Measurements from ENCODE around the gene PRKCD. TPM values are rescaled to one million over a fixed set of nuclear protein-coding genes. Genes with fewer than 3 reads are reported as not detected.

The PRKCD gene
- total RNA-seq, 2 donors from 2014 or later: 11.1 to 14.8 TPM

- TF ChIP-seq CTCF (IDR thresholded peaks at IDR 0.05): no peak
- H3K9me3 ChIP-seq: no peaks in the 10 kb centered on the region
- peak overlapping the region in 1 of 2 donors; percentile 11 for H3K4me3 ChIP-seq
- H3K27me3 ChIP-seq: no peaks in the 10 kb centered on the region
- peaks cover 8% of the 10 kb centered on the region for H3K36me3 ChIP-seq
- DNase-seq (ENCODE audit: low spot score): no peak
- peaks cover 0 to 60% of the 10 kb centered on the region in 2 donors for H3K4me1 ChIP-seq
- peak overlapping the region; percentile 1 to 16 for H3K27ac ChIP-seq
Measured at GRCh38 chr3:53169045-53169831, 8.2 kb downstream of the PRKCD start.

- H3K27me3 ChIP-seq: no peaks in the 10 kb centered on the region
- H3K27ac ChIP-seq: peak overlapping the region; percentile 1 to 5
- no peak overlapping the region for H3K4me3 ChIP-seq
- peaks cover 10% of the 10 kb centered on the region for H3K36me3 ChIP-seq
- no peak for TF ChIP-seq CTCF (IDR thresholded peaks at IDR 0.05)
- H3K9me3 ChIP-seq: no peaks in the 10 kb centered on the region
- no peak for DNase-seq (ENCODE audit: low spot score)
- peaks cover 0 to 56% of the 10 kb centered on the region in 2 donors for H3K4me1 ChIP-seq
Measured at GRCh38 chr3:53169832-53170324, 8.9 kb downstream of the PRKCD start.

- H3K27ac ChIP-seq: no peak overlapping the region
- H3K27me3 ChIP-seq: no peaks in the 10 kb centered on the region
- TF ChIP-seq CTCF (IDR thresholded peaks at IDR 0.05): no peak
- H3K4me3 ChIP-seq: no peak overlapping the region
- H3K36me3 ChIP-seq: peaks cover 10% of the 10 kb centered on the region
- H3K4me1 ChIP-seq: peaks cover 0 to 52% of the 10 kb centered on the region in 2 donors
- H3K9me3 ChIP-seq: no peaks in the 10 kb centered on the region
- DNase-seq (ENCODE audit: low spot score): no peak
Measured at GRCh38 chr3:53170325-53171063, 9.5 kb downstream of the PRKCD start.

GRCh38 chr3:53171064-53171418 lies 10.0 kb downstream of the PRKCD start:
- no peak overlapping the region for H3K4me3 ChIP-seq
- H3K36me3 ChIP-seq: peaks cover 10% of the 10 kb centered on the region
- no peak for TF ChIP-seq CTCF (IDR thresholded peaks at IDR 0.05)
- no peaks in the 10 kb centered on the region for H3K27me3 ChIP-seq
- no peaks in the 10 kb centered on the region for H3K9me3 ChIP-seq
- H3K27ac ChIP-seq: no peak overlapping the region
- DNase-seq (ENCODE audit: low spot score): no peak
- peaks cover 0 to 50% of the 10 kb centered on the region in 2 donors for H3K4me1 ChIP-seq

GRCh38 chr3:53171827-53172505 lies 11.0 kb downstream of the PRKCD start:
- no peak overlapping the region for H3K4me3 ChIP-seq

More at GRCh38 chr3:53171827-53172505, 11.0 kb downstream of the PRKCD start:
- no peak for DNase-seq (ENCODE audit: low spot score)
- H3K9me3 ChIP-seq: no peaks in the 10 kb centered on the region
- H3K27ac ChIP-seq: no peak overlapping the region
- no peak for TF ChIP-seq CTCF (IDR thresholded peaks at IDR 0.05)
- peaks cover 0 to 43% of the 10 kb centered on the region in 2 donors for H3K4me1 ChIP-seq
- H3K36me3 ChIP-seq: peaks cover 10% of the 10 kb centered on the region
- H3K27me3 ChIP-seq: no peaks in the 10 kb centered on the region
